ENCODE data around the gene ELOVL6. TPM values are rescaled to one million over a fixed set of nuclear protein-coding genes. Genes with fewer than 3 reads are reported as not detected.

Gene ELOVL6
- total and polyA plus RNA-seq, 10 donors: 0.58 to 4.5 (median 3.3) TPM

GRCh38 chr4:110003401-110004187 is 194.8 kb downstream of the ELOVL6 start:
- Histone ChIP-seq H3K4me1 (peaks cover 0 to 4% (median 0%) of the 10 kb centered on the region in 6 donors), H3K36me3 (no peaks in the 10 kb centered on the region), H3K27me3 (replicated peaks in 1 of 7) (peaks cover 0 to 20% (median 0%) of the 10 kb centered on the region in 7 donors), H3K9me3 (no peaks in the 10 kb centered on the region), H3K4me3 (no peak overlapping the region), H3K27ac (no peak overlapping the region)
- TF ChIP-seq POLR2A (IDR thresholded peaks at IDR 0.05) (no peak), POLR2AphosphoS5 (IDR thresholded peaks at IDR 0.05) (no peak), CTCF (IDR thresholded peaks at IDR 0.05 in 8 of 11, conservative IDR thresholded peaks at IDR 0.05 in 3 of 11) (no peak)
- intact Hi-C loops (cut with DNase I; ENCODE audit: low total_unique reads): no loop called here
- WGBS, 5 donors: 73 to 89% (median 78%) methylated on average over 6 of the region's 6 CpGs
- DNase-seq: no peak

GRCh38 chr4:110002326-110002725 is 196.1 kb downstream of the ELOVL6 start:
- H3K4me3 ChIP-seq: no peak overlapping the region
- 71 to 85% (median 76%) methylated on average over 3 of the region's 3 CpGs for WGBS, 5 donors
- TF ChIP-seq POLR2A (IDR thresholded peaks at IDR 0.05) (no peak), CTCF (IDR thresholded peaks at IDR 0.05 in 8 of 11, conservative IDR thresholded peaks at IDR 0.05 in 3 of 11) (no peak), POLR2AphosphoS5 (IDR thresholded peaks at IDR 0.05) (no peak)
- intact Hi-C loops (cut with DNase I; ENCODE audit: low total_unique reads): no loop called here
- peaks cover 0 to 28% (median 0%) of the 10 kb centered on the region in 7 donors for H3K27me3 ChIP-seq (replicated peaks in 1 of 7)
- H3K36me3 ChIP-seq: no peaks in the 10 kb centered on the region
- peaks cover 0 to 4% (median 0%) of the 10 kb centered on the region in 6 donors for H3K4me1 ChIP-seq
- no peak for DNase-seq
- H3K27ac ChIP-seq: no peak overlapping the region
- no peaks in the 10 kb centered on the region for H3K9me3 ChIP-seq

GRCh38 chr4:109999585-109999912 is 198.9 kb downstream of the ELOVL6 start:
- no peak overlapping the region for H3K4me3 ChIP-seq
- intact Hi-C loops (cut with DNase I; ENCODE audit: low total_unique reads): loop anchor here (5.0 kb wide), 1 partner anchor 518 kb away; no protein-coding TSS in a partner anchor
- TF ChIP-seq POLR2AphosphoS5 (IDR thresholded peaks at IDR 0.05) (no peak), CTCF (IDR thresholded peaks at IDR 0.05 in 8 of 11, conservative IDR thresholded peaks at IDR 0.05 in 3 of 11) (no peak), POLR2A (IDR thresholded peaks at IDR 0.05) (no peak)
- H3K27ac ChIP-seq: no peak overlapping the region
- no peak for DNase-seq
- peaks cover 0 to 36% (median 0%) of the 10 kb centered on the region in 7 donors for H3K27me3 ChIP-seq (replicated peaks in 1 of 7)
- no peaks in the 10 kb centered on the region for H3K36me3 ChIP-seq
- 74 to 89% (median 77%) methylated on average over 4 to 9 of the region's 9 CpGs for WGBS, 5 donors
- H3K9me3 ChIP-seq: no peaks in the 10 kb centered on the region
- H3K4me1 ChIP-seq: peaks cover 0 to 7% (median 2%) of the 10 kb centered on the region in 6 donors

GRCh38 chr4:109998867-109999584 is 199.4 kb downstream of the ELOVL6 start:
- Histone ChIP-seq H3K4me1 (peaks cover 0 to 13% (median 3%) of the 10 kb centered on the region in 6 donors), H3K27me3 (replicated peaks in 1 of 7) (peaks cover 0 to 33% (median 0%) of the 10 kb centered on the region in 7 donors), H3K9me3 (no peaks in the 10 kb centered on the region), H3K27ac (no peak overlapping the region), H3K36me3 (no peaks in the 10 kb centered on the region), H3K4me3 (no peak overlapping the region)
- intact Hi-C loops (cut with DNase I; ENCODE audit: low total_unique reads): loop anchor here (5.0 kb wide), 1 partner anchor 518 kb away; no protein-coding TSS in a partner anchor
- WGBS, 5 donors: 36 to 47% (median 43%) methylated on average over 3 of the region's 3 CpGs
- TF ChIP-seq POLR2A (IDR thresholded peaks at IDR 0.05) (no peak), CTCF (IDR thresholded peaks at IDR 0.05 in 8 of 11, conservative IDR thresholded peaks at IDR 0.05 in 3 of 11) (peak; percentile 43 to 74 (median 59))
- no peak for DNase-seq

Data from spleen (tissue), 11 donors.